Endometrial microvascular endothelial cells (primary cell): Measurements from ENCODE around the gene FBXO17. TPM values are rescaled to one million over a fixed set of nuclear protein-coding genes. Genes with fewer than 3 reads are reported as not detected.
"Not testable (repeated sequence)": the region's sequence is repeated elsewhere in the genome, so short reads cannot be mapped to it uniquely, and the experiment has no call there.

Experiments used
- in situ Hi-C: cut with HindIII; loops from 2 replicates; pipeline ENCODE4 v1.10.0; 2017; ENCODE audit warnings: low sequenced_read_pairs, low pct_unique_long_range_greater_than_20kb; ENCODE audit errors: inconsistent ontology term
- total RNA-seq: library from RNA; depleted of rRNA; stranded (reverse); fragments of >200 nt; gene quantifications from one replicate; pipeline ENCODE4 v1.2.3, GENCODE V29; 2015; ENCODE audit errors: inconsistent ontology term

The FBXO17 gene
- total RNA-seq, 1 donor from 2014 or later, result 30.0 TPM

- in situ Hi-C loops, result not testable (repeated sequence)
Measured at GRCh38 chr19:38987745-38988144, 12.2 kb upstream of the FBXO17 start.

DNA sequence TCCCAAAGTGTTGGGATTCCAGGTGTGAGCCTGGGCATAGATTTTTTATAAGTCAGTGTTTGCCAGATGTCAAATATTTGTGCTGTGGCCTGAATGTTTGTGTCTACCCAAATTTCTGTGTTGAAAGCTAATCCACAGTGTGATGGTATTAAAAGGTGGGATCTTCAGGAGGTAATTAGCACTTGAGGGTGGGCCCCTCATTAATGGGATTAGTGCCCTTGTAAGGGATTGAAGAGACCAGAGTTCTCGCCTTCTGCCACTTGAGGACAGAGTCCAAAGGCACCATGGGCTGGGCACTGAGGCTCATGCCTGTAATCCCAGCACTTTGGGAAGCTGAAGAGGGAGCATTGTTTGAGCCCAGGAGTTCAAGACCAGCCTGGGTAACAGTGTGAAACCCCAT is 9.7 kb upstream of the FBXO17 start:
- in situ Hi-C loops, result no loop called here

DNA sequence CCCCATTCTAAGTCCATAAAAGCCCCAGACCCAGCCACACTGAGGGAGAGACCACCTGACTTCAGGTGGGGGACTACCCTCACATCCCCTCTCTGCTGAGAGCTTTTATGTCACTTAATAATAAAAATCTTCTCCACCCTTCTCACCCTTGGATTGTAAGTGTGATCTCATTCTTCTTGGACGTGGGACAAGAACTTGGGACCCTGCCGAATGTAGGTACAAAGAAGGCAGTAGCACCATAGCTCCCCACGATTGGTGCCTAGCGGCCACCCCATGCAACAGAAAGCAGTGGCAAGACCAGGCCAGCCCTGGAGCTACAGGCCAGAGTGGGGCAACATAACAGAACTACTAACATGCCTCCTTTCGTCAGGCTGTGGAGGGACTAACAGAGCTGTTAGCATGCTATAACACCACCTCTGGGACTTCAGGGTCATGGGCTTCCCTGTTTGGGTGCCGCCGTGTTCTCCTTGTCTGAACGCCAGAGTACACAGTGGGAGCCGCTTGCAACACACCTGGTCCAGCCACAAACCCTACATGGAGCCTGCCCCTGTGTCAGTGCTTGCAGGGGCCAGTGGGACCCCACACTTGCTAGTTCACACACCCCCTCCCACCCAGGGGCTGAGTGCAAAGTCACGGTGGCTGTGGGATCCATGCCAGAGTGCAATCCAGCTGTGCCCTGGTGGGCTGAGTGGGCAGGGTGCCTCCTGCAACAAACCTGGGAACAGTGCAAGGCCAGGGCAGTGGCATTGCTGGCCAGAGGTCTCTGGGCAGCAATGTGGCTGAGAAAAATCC is 5.2 kb upstream of the FBXO17 start:
- in situ Hi-C loops, result no loop called here

DNA sequence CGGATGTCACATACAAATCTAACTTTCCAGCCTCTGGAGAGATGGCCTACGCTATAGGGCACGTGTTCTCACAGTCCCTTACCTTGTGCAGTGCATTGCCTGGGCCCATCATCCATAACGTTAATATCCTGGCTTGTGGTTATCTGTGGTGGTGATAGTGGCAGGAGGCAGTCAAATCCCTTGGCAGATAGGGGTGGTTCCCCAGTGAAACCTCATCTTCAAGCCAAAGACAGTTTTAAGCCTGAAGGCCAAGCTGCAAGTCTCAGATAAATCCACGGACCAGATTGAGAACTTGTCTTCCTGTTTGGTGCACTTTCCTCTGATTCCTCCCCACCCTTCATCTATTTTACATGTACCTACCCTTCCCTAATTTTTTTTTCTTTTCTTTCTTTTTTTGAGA is 4.3 kb upstream of the FBXO17 start:
- in situ Hi-C loops, result no loop called here

DNA sequence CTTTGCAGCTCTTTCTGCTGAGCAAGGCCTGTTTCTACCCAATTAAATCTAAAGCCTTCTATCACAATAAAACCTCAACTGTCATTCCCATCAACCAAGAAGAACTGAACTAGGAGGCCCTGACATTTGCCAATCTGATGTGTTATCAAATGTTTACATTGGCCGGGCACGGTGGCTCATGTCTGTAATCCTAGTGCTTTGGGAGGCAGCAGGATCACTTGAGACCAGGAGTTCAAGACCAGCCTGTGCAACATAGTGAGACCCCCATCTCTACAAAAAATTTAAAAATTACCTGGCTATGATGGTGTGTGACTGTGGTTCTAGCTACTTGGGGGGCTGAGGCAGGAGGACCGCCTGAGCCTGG is 2.8 kb upstream of the FBXO17 start:
- in situ Hi-C loops, result no loop called here

DNA sequence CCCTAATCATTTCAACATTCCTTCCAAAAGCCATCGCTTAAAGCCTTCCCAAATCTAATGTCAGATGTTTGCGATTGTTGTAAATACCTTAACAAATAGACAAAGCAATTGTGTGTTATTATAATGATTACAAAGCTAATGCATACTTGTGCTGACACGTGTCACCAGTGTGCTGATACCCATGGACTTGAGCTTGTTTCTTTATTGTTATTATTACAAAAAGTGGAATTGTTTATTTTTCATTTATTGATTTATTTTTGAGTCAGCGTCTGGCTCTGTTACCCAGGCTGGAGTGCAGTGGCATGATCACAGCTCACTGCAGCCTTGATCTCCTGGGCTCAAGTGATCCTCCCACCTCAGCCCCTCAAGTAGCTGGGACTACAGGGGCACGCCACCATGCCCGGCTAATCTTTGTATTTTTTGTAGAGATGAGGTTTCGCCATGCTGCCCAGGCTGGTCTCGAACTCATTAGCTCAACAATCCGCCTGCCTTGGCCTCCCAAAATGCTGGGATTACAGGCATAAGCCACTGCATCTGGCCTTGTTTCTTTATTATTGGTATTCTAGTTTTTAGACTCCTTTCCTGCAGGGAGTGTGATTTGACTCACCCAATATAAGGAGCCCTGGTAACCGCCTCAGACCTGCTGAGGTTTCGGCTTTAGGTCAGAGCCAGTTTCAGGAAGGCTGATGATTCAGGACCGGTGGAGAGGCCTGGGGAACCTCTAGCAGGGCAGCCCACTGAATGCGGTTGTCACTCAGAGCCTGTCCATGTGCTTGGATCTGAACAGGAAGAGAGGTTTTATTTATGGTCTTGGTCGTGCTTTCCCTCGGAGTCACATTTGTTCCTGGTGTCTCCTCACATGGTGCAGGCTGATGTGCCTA is 2.1 kb upstream of the FBXO17 start:
- in situ Hi-C loops, result no loop called here

DNA sequence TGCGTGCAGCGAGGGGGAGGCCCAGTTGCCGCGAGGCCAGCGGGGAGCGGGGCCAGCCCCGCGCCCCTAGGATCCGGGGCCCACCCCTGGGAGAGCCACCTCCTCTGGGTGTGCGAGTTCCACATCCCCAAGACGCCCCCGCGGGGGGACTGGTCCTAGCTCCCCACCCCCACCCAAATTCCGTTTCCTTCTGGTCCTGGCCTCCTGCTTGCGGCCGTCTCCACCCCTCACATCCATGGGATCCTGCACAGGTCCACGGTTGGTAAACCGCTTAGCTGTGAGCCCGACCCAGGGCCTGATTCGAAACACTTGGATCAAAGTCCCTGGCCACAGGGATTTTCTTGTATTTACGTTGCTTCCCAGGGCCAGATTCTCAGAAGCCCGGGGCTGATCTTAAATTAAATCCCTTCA is 324 bp upstream of the FBXO17 start:
- in situ Hi-C loops, result no loop called here

DNA sequence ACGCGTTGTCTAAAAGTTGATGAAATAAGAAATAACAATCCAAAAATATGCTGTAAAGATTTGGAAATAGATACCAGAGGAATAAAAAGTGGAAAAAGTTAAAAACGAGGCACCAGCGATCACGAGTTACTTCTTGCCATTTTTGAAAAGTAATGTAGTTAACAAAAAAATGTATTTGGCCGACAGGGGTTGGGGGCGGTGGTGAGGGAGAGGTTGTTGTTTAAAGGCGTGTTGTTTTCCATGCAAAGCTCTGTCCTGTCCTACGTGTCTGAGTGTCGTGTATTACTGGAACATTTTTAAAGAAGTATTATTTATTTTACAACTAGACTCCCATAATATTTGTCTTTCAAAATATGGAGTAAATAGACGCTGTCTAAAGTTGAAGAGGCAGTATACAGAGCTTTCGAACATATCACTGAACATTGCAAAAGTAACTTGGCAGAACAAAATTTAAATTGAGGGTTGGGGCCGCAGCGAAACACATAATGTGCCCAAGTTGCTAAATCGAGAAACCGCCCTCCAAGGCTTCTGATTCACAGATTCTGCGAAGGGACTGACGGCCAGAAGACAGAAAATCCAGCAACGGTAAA is 823 bp downstream of the FBXO17 start:
- in situ Hi-C loops, result no loop called here

DNA sequence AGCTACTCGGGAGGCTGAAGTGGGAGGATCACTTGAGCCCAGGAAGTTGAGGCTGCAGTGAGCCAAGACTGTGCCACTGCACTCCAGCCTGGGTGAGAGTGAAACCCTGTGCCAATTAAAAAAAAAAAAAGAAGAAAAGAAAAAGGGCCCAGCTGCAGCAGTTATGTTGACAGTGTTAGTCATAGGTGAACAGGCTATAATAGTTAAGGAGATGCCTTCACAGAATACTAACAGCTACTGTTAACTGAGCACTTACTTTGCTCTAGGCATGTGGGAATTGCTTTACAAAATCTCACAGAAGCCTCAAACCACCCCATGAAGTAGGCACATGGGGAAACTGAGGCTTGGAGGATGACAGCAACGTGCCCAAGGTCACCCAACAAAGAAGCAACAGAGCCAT is 3.9 kb downstream of the FBXO17 start:
- in situ Hi-C loops, result no loop called here

DNA sequence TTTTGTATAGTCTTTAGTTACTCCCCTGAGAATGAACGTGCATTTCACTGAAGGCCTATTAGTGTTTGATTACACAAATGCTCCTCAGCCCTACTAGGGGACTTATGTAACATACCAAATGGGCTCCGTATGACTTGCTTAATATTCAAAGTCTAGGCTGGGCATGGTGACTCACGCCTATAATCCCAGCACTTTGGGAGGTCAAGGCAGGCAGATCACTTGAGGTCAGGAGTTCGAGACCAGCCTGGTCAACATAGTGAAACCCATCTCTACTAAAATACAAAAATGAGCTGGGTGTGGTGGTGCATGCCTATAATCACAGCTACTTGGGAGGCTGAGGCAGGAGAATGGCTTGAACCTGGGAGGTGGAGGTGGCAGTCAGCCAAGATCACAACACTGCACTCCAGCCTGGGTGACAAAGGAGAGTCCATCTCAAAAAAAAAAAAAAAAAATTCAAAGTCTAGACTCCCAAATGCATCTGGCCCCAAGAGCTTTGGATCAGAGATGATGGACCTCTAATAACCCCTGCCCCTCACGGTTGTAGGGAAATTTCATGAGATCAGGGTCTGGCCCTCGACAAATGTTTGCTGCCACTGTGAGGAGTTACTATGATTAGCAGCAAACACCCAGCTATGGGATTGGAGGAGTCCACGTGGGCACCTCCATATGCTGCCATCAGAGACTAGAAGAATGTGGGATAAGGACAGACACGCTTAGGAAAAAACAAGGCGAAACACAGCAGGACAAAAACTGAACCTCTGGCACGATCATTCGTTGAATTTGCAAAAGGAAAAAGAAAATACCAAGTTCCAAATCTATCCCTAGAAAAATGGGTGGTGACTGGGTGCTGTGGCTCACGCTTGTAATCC is 4.6 kb downstream of the FBXO17 start:
- in situ Hi-C loops, result no loop called here

DNA sequence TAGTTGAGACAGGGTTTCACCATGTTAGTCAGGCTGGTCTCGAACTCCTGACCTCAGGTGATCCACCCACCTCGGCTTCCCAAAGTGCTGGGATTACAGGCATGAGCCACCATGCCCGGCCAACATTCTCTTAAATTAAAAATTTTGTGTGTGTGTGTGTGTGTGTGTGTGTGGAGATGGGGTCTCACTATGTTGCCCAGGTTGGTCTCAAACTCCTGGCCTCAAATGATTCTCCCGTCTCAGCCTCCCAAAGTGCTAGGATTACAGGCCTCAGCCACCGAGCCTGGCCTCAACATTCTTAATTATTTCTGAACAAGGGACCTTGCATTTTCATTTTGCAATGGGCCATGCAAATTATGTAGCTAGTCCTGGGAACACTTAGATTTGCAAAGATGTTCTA is 9.4 kb downstream of the FBXO17 start:
- in situ Hi-C loops, result not testable (repeated sequence)

- in situ Hi-C loops, result no loop called here
Measured at GRCh38 chr19:38964738-38965137, 10.8 kb downstream of the FBXO17 start.

DNA sequence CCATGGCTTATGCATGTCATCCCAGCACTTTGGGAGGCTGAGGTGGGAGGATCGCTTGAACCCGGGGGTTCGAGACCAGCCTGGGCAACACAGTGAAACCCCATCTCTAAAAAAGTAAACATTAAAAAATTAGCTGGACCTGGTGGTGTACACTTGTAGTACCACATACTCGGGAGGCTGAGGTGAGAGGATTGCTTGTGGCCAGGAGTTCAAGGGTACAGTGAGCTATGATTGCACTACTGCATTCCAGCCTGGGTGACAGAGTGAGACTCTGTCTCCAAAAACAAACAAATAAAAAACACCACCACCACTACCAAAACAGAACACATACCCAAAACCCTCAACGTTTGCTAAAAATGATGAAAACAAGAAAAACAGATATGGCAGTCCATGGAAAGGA is 15.9 kb downstream of the FBXO17 start:
- in situ Hi-C loops, result no loop called here

DNA sequence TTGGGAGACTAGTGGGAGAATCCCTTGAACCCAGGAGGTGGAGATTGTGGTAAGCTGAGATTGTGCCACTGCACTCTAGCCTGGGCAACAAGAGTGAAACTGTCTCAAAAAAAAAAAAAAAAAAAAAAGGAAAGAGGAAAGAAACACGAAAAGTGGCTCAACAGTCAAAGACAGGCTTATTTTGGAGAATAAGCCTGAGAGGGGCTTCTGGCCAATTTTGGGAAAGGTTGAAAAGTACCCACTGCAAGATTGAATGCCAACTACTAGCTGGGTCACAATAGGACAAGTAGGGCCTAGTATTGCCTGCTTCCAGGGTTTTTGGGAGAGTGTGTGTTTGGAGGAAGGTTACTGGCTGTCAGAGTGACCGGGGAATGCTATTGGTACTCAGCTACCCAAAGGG is 17.2 kb downstream of the FBXO17 start:
- in situ Hi-C loops, result no loop called here

GRCh38 chr19:38956264-38956663 is 19.3 kb downstream of the FBXO17 start:
- in situ Hi-C loops, result no loop called here

DNA sequence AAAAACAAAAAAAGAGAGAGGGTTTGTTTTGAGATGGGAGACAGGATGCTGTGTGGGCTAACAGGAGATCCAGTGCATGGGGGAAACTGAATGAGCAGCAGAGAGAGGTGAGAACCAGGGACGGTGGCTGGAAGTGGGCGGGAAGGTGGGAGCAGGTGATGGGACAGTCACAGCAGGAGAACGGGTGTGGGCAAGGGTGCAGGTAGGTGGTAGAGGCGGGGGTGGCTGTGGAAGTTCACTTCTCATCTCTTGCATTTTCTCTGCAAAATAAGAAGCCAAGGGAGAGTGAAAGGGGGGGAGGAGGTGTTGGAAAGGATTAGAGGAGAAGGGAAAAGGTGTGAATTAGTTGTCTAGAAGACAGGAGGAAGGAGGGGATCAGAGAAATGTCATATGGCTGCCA is 21.9 kb downstream of the FBXO17 start:
- in situ Hi-C loops, result no loop called here

DNA sequence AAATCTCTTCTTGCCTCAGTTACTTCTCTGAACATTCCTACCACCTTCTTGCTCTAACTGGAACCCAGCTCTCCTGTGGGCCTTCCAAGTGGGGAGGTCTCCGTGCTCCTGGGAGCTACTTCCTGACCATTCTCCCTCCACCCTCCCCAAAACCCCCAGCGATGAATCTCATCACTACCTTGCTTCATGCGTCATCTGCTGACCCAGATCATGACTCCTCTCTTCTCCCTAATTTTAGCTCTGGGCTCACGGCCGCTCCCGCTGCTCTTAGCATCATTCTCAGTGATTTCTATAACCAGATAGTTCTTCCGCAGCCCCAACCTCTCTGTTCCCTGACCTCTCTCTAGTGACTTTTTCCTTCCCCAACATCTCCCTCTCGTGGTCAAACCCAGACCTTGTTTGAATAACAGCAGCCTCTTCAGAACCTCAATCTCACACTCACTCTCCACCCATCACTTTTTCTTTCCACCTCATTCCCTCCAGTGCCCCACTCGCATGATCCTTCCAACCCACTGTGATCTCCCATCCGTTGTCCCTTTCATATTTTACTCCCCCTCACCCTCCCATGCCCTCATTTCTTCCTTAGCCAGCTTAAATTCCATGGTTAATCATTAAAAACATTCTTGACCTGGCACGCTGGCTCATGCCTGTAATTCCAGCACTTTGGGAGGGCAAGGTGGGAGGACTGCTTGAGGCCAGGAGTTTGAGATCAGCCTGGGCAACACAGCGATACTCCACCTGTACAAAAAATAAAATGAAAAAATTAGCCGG is 23.0 kb downstream of the FBXO17 start:
- in situ Hi-C loops, result no loop called here

GRCh38 chr19:38951187-38951586 is 24.4 kb downstream of the FBXO17 start:
- in situ Hi-C loops, result no loop called here
